ENCODE results near the gene RPS6KA5. TPM values are rescaled to one million over a fixed set of nuclear protein-coding genes. Genes with fewer than 3 reads are reported as not detected.
"Not testable (repeated sequence)": the region's sequence is repeated elsewhere in the genome, so short reads cannot be mapped to it uniquely, and the experiment has no call there.

Gene RPS6KA5
- polyA plus RNA-seq, 2 donors: 0.83 to 2.3 TPM

GRCh38 chr14:90980636-90981035, 79.8 kb downstream of the RPS6KA5 start:
- not testable (repeated sequence) for H3K27me3 ChIP-seq (ENCODE audit: control insufficient read depth in 1 of 2, insufficient read depth in 2 of 2, low read length in 2 of 2); H3K36me3 ChIP-seq (ENCODE audit: control insufficient read depth in 2 of 2, insufficient read depth in 2 of 2, low read length in 1 of 2); H3K27ac ChIP-seq (ENCODE audit: low read depth in 2 of 2, low read length in 1 of 2); H3K4me1 ChIP-seq (ENCODE audit: control insufficient read depth in 2 of 2, insufficient read depth in 2 of 2, low read length in 1 of 2); H3K9me3 ChIP-seq (ENCODE audit: control insufficient read depth in 2 of 2, insufficient read depth in 1 of 2, low read depth in 1 of 2, low read length in 1 of 2); H3K4me3 ChIP-seq (ENCODE audit: low read depth in 1 of 2, low read length in 2 of 2)
- WGBS, 2 donors: 86 to 96% methylated on average over 3 of the region's 3 CpGs

DNA sequence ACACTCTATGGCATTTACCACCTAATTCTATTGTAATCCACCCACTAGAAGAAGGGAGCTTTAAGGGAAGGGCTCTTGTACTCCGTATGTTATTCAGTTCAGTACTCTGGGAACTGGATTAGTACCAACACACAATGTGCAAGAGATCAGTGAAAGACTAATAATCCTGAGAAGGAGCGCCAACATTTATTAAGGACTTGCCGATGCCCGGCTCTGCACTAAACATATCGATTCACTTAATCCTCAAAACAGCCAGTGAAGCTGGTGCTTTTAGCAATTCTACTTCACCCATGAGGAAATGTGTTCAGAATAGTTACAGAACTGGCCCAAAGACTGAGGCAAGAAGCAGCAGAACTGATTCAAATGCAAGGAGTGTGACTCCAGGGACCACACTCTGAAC, 80.9 kb downstream of the RPS6KA5 start:
- Histone ChIP-seq H3K36me3 (ENCODE audit: control insufficient read depth in 2 of 2, insufficient read depth in 2 of 2, low read length in 1 of 2) (no peaks in the 10 kb centered on the region), H3K9me3 (ENCODE audit: control insufficient read depth in 2 of 2, insufficient read depth in 1 of 2, low read depth in 1 of 2, low read length in 1 of 2) (no peaks in the 10 kb centered on the region), H3K27me3 (ENCODE audit: control insufficient read depth in 1 of 2, insufficient read depth in 2 of 2, low read length in 2 of 2) (no peaks in the 10 kb centered on the region), H3K27ac (ENCODE audit: low read depth in 2 of 2, low read length in 1 of 2) (no peak overlapping the region), H3K4me1 (ENCODE audit: control insufficient read depth in 2 of 2, insufficient read depth in 2 of 2, low read length in 1 of 2) (no peaks in the 10 kb centered on the region), H3K4me3 (ENCODE audit: low read depth in 1 of 2, low read length in 2 of 2) (no peak overlapping the region)
- 35 to 61% methylated on average over 5 of the region's 5 CpGs for WGBS, 2 donors

DNA sequence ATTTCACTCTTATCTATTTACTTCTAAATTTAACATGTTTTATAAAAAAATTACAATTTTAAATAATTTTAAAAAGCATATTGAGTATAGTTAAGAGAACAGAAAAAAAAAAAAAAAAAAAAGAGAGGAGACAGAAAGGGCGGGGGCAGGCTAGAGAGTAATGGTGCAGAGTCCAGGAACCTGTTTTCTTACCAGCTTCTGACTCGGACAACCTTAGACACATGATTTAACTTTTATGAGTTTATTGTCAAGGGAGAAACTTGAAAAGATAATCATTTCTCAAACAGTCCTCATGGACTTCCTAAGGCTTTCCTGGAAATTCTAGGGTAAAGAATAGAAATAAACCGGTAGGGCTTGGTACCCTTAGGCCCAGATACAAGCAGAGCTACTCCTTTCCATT, 84.3 kb downstream of the RPS6KA5 start:
- no peak overlapping the region for H3K27ac ChIP-seq (ENCODE audit: low read depth in 2 of 2, low read length in 1 of 2)
- H3K9me3 ChIP-seq (ENCODE audit: control insufficient read depth in 2 of 2, insufficient read depth in 1 of 2, low read depth in 1 of 2, low read length in 1 of 2): no peaks in the 10 kb centered on the region
- H3K27me3 ChIP-seq (ENCODE audit: control insufficient read depth in 1 of 2, insufficient read depth in 2 of 2, low read length in 2 of 2): no peaks in the 10 kb centered on the region
- no peaks in the 10 kb centered on the region for H3K4me1 ChIP-seq (ENCODE audit: control insufficient read depth in 2 of 2, insufficient read depth in 2 of 2, low read length in 1 of 2)
- H3K36me3 ChIP-seq (ENCODE audit: control insufficient read depth in 2 of 2, insufficient read depth in 2 of 2, low read length in 1 of 2): no peaks in the 10 kb centered on the region
- 85 to 87% methylated on average over 3 of the region's 3 CpGs for WGBS, 2 donors
- H3K4me3 ChIP-seq (ENCODE audit: low read depth in 1 of 2, low read length in 2 of 2): no peak overlapping the region

DNA sequence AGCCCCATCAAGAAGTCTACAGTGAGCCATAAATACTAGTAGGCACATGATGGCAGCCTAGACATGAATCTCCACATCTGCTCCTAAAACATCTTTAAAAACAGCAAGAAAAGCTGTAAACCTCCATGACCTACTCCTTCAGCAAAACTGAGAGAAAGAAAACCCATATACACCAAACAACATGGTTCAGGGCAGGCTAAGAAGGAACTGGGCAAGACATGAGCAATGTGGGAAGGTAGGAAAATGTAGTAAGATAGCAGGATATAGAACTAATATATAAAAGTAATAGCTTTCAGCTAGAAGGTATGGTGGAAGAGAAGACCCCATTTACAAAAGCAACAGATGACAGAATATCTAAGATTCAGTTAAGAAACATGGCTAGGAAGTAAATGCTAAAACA, 88.8 kb downstream of the RPS6KA5 start:
- H3K36me3 ChIP-seq (ENCODE audit: control insufficient read depth in 2 of 2, insufficient read depth in 2 of 2, low read length in 1 of 2): peaks cover 0 to 2% of the 10 kb centered on the region in 2 donors
- no peaks in the 10 kb centered on the region for H3K27me3 ChIP-seq (ENCODE audit: control insufficient read depth in 1 of 2, insufficient read depth in 2 of 2, low read length in 2 of 2)
- H3K4me3 ChIP-seq (ENCODE audit: low read depth in 1 of 2, low read length in 2 of 2): no peak overlapping the region
- no peaks in the 10 kb centered on the region for H3K4me1 ChIP-seq (ENCODE audit: control insufficient read depth in 2 of 2, insufficient read depth in 2 of 2, low read length in 1 of 2)
- H3K27ac ChIP-seq (ENCODE audit: low read depth in 2 of 2, low read length in 1 of 2): no peak overlapping the region
- H3K9me3 ChIP-seq (ENCODE audit: control insufficient read depth in 2 of 2, insufficient read depth in 1 of 2, low read depth in 1 of 2, low read length in 1 of 2): no peaks in the 10 kb centered on the region

GRCh38 chr14:90970167-90970600, 90.3 kb downstream of the RPS6KA5 start:
- H3K27me3 ChIP-seq (ENCODE audit: control insufficient read depth in 1 of 2, insufficient read depth in 2 of 2, low read length in 2 of 2): no peaks in the 10 kb centered on the region
- no peaks in the 10 kb centered on the region for H3K9me3 ChIP-seq (ENCODE audit: control insufficient read depth in 2 of 2, insufficient read depth in 1 of 2, low read depth in 1 of 2, low read length in 1 of 2)
- H3K4me1 ChIP-seq (ENCODE audit: control insufficient read depth in 2 of 2, insufficient read depth in 2 of 2, low read length in 1 of 2): no peaks in the 10 kb centered on the region
- 50 to 59% methylated on average over 1 of the region's 1 CpG for WGBS, 2 donors
- H3K27ac ChIP-seq (ENCODE audit: low read depth in 2 of 2, low read length in 1 of 2): no peak overlapping the region
- no peak overlapping the region for H3K4me3 ChIP-seq (ENCODE audit: low read depth in 1 of 2, low read length in 2 of 2)
- peaks cover 0 to 2% of the 10 kb centered on the region in 2 donors for H3K36me3 ChIP-seq (ENCODE audit: control insufficient read depth in 2 of 2, insufficient read depth in 2 of 2, low read length in 1 of 2)

- WGBS, 2 donors: 55 to 58% methylated on average over 3 of the region's 3 CpGs
- Histone ChIP-seq H3K27ac (ENCODE audit: low read depth in 2 of 2, low read length in 1 of 2) (no peak overlapping the region), H3K9me3 (ENCODE audit: control insufficient read depth in 2 of 2, insufficient read depth in 1 of 2, low read depth in 1 of 2, low read length in 1 of 2) (no peaks in the 10 kb centered on the region), H3K27me3 (ENCODE audit: control insufficient read depth in 1 of 2, insufficient read depth in 2 of 2, low read length in 2 of 2) (no peaks in the 10 kb centered on the region), H3K4me1 (ENCODE audit: control insufficient read depth in 2 of 2, insufficient read depth in 2 of 2, low read length in 1 of 2) (no peaks in the 10 kb centered on the region), H3K36me3 (ENCODE audit: control insufficient read depth in 2 of 2, insufficient read depth in 2 of 2, low read length in 1 of 2) (peaks cover 0 to 2% of the 10 kb centered on the region in 2 donors), H3K4me3 (ENCODE audit: low read depth in 1 of 2, low read length in 2 of 2) (no peak overlapping the region)
Measured at GRCh38 chr14:90969531-90970166, 90.8 kb downstream of the RPS6KA5 start.

DNA sequence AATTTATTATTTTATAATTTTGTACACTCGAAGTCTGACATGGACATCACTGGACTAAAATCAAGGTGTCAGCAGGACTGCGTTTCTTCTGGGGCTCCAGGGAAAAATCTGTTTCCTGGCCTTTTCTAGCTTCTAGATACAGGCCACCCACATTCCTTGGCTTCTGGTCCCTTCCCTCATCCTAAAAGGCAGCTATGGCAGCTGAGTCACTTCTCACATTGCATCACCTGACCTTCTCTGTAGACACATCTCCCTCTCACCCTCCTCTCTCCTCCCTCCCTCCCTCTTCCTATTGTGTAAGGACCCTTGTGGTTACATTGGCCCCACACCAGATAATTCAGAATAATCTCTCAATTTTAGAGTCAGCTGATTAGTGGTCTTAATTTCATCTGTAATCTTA, 92.4 kb downstream of the RPS6KA5 start:
- no peak overlapping the region for H3K27ac ChIP-seq (ENCODE audit: low read depth in 2 of 2, low read length in 1 of 2)
- WGBS, 2 donors: 92 to 94% methylated on average over 2 of the region's 2 CpGs
- no peaks in the 10 kb centered on the region for H3K9me3 ChIP-seq (ENCODE audit: control insufficient read depth in 2 of 2, insufficient read depth in 1 of 2, low read depth in 1 of 2, low read length in 1 of 2)
- no peaks in the 10 kb centered on the region for H3K27me3 ChIP-seq (ENCODE audit: control insufficient read depth in 1 of 2, insufficient read depth in 2 of 2, low read length in 2 of 2)
- no peak overlapping the region for H3K4me3 ChIP-seq (ENCODE audit: low read depth in 1 of 2, low read length in 2 of 2)
- peaks cover 0 to 2% of the 10 kb centered on the region in 2 donors for H3K36me3 ChIP-seq (ENCODE audit: control insufficient read depth in 2 of 2, insufficient read depth in 2 of 2, low read length in 1 of 2)
- H3K4me1 ChIP-seq (ENCODE audit: control insufficient read depth in 2 of 2, insufficient read depth in 2 of 2, low read length in 1 of 2): no peaks in the 10 kb centered on the region

- Histone ChIP-seq H3K36me3 (ENCODE audit: control insufficient read depth in 2 of 2, insufficient read depth in 2 of 2, low read length in 1 of 2) (peaks cover 0 to 2% of the 10 kb centered on the region in 2 donors), H3K4me3 (ENCODE audit: low read depth in 1 of 2, low read length in 2 of 2) (no peak overlapping the region), H3K27me3 (ENCODE audit: control insufficient read depth in 1 of 2, insufficient read depth in 2 of 2, low read length in 2 of 2) (no peaks in the 10 kb centered on the region), H3K4me1 (ENCODE audit: control insufficient read depth in 2 of 2, insufficient read depth in 2 of 2, low read length in 1 of 2) (no peaks in the 10 kb centered on the region), H3K9me3 (ENCODE audit: control insufficient read depth in 2 of 2, insufficient read depth in 1 of 2, low read depth in 1 of 2, low read length in 1 of 2) (no peaks in the 10 kb centered on the region), H3K27ac (ENCODE audit: low read depth in 2 of 2, low read length in 1 of 2) (no peak overlapping the region)
- WGBS, 2 donors: 84 to 91% methylated on average over 3 of the region's 3 CpGs
Measured at GRCh38 chr14:90966493-90966892, 93.9 kb downstream of the RPS6KA5 start.

GRCh38 chr14:90965765-90966164, 94.7 kb downstream of the RPS6KA5 start:
- 87 to 91% methylated on average over 3 of the region's 3 CpGs for WGBS, 2 donors

DNA sequence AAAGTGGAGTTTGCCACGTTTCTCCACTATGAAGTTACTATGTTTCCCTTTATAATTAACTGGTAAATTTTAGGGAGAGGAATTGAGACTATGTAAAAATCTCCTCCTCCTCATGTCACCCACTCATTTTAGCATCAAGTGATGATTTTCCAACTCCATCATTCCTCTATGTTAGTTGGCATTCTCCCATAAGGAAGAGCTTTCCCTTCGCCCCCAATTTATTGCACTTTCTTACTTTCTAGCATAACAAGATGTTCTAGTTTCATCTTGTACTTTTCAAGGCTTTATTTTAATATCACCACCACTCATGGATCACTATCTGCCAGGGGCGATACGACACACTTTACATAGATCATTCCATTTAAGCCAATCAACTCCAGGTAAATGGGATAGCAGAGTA, 97.1 kb downstream of the RPS6KA5 start:
- 91 to 94% methylated on average over 4 of the region's 4 CpGs for WGBS, 2 donors
- no peaks in the 10 kb centered on the region for H3K9me3 ChIP-seq (ENCODE audit: control insufficient read depth in 2 of 2, insufficient read depth in 1 of 2, low read depth in 1 of 2, low read length in 1 of 2)
- no peaks in the 10 kb centered on the region for H3K27me3 ChIP-seq (ENCODE audit: control insufficient read depth in 1 of 2, insufficient read depth in 2 of 2, low read length in 2 of 2)
- no peak overlapping the region for H3K4me3 ChIP-seq (ENCODE audit: low read depth in 1 of 2, low read length in 2 of 2)
- H3K27ac ChIP-seq (ENCODE audit: low read depth in 2 of 2, low read length in 1 of 2): no peak overlapping the region
- H3K36me3 ChIP-seq (ENCODE audit: control insufficient read depth in 2 of 2, insufficient read depth in 2 of 2, low read length in 1 of 2): no peaks in the 10 kb centered on the region
- no peaks in the 10 kb centered on the region for H3K4me1 ChIP-seq (ENCODE audit: control insufficient read depth in 2 of 2, insufficient read depth in 2 of 2, low read length in 1 of 2)

More at GRCh38 chr14:90965765-90966164, 94.7 kb downstream of the RPS6KA5 start:
- H3K9me3 ChIP-seq (ENCODE audit: control insufficient read depth in 2 of 2, insufficient read depth in 1 of 2, low read depth in 1 of 2, low read length in 1 of 2): no peaks in the 10 kb centered on the region
- no peak overlapping the region for H3K4me3 ChIP-seq (ENCODE audit: low read depth in 1 of 2, low read length in 2 of 2)
- no peak overlapping the region for H3K27ac ChIP-seq (ENCODE audit: low read depth in 2 of 2, low read length in 1 of 2)
- H3K36me3 ChIP-seq (ENCODE audit: control insufficient read depth in 2 of 2, insufficient read depth in 2 of 2, low read length in 1 of 2): no peaks in the 10 kb centered on the region
- no peaks in the 10 kb centered on the region for H3K27me3 ChIP-seq (ENCODE audit: control insufficient read depth in 1 of 2, insufficient read depth in 2 of 2, low read length in 2 of 2)
- no peaks in the 10 kb centered on the region for H3K4me1 ChIP-seq (ENCODE audit: control insufficient read depth in 2 of 2, insufficient read depth in 2 of 2, low read length in 1 of 2)
